ENCODE results near the gene YIPF3.

DNA sequence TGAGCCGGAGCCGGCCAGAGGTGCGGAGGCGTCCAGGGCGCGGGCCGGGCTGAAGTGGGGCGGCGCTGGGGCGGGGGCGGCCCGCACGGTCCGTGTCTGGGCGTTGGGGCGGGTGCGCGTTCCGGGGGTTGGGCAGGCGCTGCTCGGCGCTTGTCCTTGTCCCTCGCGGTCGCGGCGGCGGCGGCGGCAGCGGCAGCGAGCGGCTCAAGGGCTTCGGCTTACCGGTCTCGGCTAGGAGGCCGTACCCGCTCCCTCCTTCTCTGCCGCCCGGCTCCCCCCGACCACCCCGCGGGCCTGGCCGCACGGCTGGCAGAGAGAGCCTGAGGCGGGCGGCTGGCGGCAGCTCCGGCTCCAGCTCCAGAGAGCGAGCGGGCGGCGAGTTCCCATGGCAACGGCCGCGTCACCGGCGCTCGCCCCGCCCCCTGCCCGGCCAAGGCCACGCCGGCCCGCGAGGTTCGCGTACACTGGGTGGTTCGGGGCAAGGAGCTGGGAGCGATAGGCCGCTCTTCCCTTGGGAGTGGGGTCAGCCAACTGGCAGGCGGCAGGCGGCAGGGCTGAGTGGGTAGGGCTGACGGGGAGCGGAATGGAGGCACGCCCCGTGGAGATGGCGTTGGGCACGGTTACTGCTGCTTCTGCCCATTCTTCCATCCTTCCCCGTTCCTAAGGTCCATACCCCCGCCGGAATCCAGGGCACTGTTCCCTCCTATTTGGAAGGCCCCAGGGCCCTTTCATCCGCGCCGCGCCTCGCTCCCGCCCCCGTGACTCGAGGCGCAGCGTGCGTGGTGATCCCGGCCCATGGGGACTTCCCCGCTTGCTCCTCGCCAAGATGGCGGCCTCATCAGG lies 6.5 kb downstream of the YIPF3 start, which contains the start of gene LRRC73:
- TF ChIP-seq SRSF1 (IDR thresholded peaks at IDR 0.05; ENCODE audit: low read depth, low read length), result no peak
- peak; percentile 92 for TF ChIP-seq RFX5 (IDR thresholded peaks at IDR 0.05; ENCODE audit: low read depth, low read length)
- no peak for TF ChIP-seq KLF16 (IDR thresholded peaks at IDR 0.05)
- TF ChIP-seq KDM4B (IDR thresholded peaks at IDR 0.05; ENCODE audit: borderline replicate concordance in 2 of 2, low read depth in 1 of 2), result no peak
